ENCODE results near the gene HRH2.

The HRH2 gene

GRCh38 chr5:175715627-175716522 lies 58.0 kb downstream of the HRH2 start:
- TF ChIP-seq REST (IDR thresholded peaks at IDR 0.05; ENCODE audit: insufficient read depth in 1 of 2, low read depth in 2 of 2, low read length in 2 of 2), result no peak
- no peak for TF ChIP-seq FOXP2 (optimal IDR thresholded peaks at IDR 0.05; ENCODE audit: borderline replicate concordance, extremely low read depth, extremely low read length, insufficient read depth)
- no peak for TF ChIP-seq POLR2AphosphoS5 (IDR thresholded peaks at IDR 0.05; ENCODE audit: low read depth, low read length)
- TF ChIP-seq TAF1 (IDR thresholded peaks at IDR 0.05; ENCODE audit: borderline replicate concordance, insufficient read depth, low read length), result no peak
- no peak for TF ChIP-seq SIN3A (IDR thresholded peaks at IDR 0.05; ENCODE audit: borderline replicate concordance, insufficient read depth, low read length)

- TF ChIP-seq SIN3A (IDR thresholded peaks at IDR 0.05; ENCODE audit: borderline replicate concordance, insufficient read depth, low read length) (no peak), TAF1 (IDR thresholded peaks at IDR 0.05; ENCODE audit: borderline replicate concordance, insufficient read depth, low read length) (no peak), FOXP2 (optimal IDR thresholded peaks at IDR 0.05; ENCODE audit: borderline replicate concordance, extremely low read depth, extremely low read length, insufficient read depth) (no peak)
Observed at GRCh38 chr5:175717837-175718236, 60.0 kb downstream of the HRH2 start.

GRCh38 chr5:175718401-175719108 lies 60.7 kb downstream of the HRH2 start:
- TF ChIP-seq POLR2AphosphoS5 (IDR thresholded peaks at IDR 0.05; ENCODE audit: low read depth, low read length), result no peak
- no peak for TF ChIP-seq REST (IDR thresholded peaks at IDR 0.05; ENCODE audit: insufficient read depth in 1 of 2, low read depth in 2 of 2, low read length in 2 of 2)
- TF ChIP-seq TAF1 (IDR thresholded peaks at IDR 0.05; ENCODE audit: borderline replicate concordance, insufficient read depth, low read length), result no peak
- TF ChIP-seq FOXP2 (optimal IDR thresholded peaks at IDR 0.05; ENCODE audit: borderline replicate concordance, extremely low read depth, extremely low read length, insufficient read depth), result no peak
- TF ChIP-seq SIN3A (IDR thresholded peaks at IDR 0.05; ENCODE audit: borderline replicate concordance, insufficient read depth, low read length), result no peak

- no peak for TF ChIP-seq REST (IDR thresholded peaks at IDR 0.05; ENCODE audit: insufficient read depth in 1 of 2, low read depth in 2 of 2, low read length in 2 of 2)
- TF ChIP-seq TAF1 (IDR thresholded peaks at IDR 0.05; ENCODE audit: borderline replicate concordance, insufficient read depth, low read length), result no peak
- TF ChIP-seq FOXP2 (optimal IDR thresholded peaks at IDR 0.05; ENCODE audit: borderline replicate concordance, extremely low read depth, extremely low read length, insufficient read depth), result no peak
- no peak for TF ChIP-seq SIN3A (IDR thresholded peaks at IDR 0.05; ENCODE audit: borderline replicate concordance, insufficient read depth, low read length)
- TF ChIP-seq POLR2AphosphoS5 (IDR thresholded peaks at IDR 0.05; ENCODE audit: low read depth, low read length), result no peak
Observed at GRCh38 chr5:175724314-175725275, 66.7 kb downstream of the HRH2 start.

- no peak for TF ChIP-seq FOXP2 (optimal IDR thresholded peaks at IDR 0.05; ENCODE audit: borderline replicate concordance, extremely low read depth, extremely low read length, insufficient read depth)
- no peak for TF ChIP-seq SIN3A (IDR thresholded peaks at IDR 0.05; ENCODE audit: borderline replicate concordance, insufficient read depth, low read length)
- TF ChIP-seq POLR2AphosphoS5 (IDR thresholded peaks at IDR 0.05; ENCODE audit: low read depth, low read length), result no peak
- TF ChIP-seq TAF1 (IDR thresholded peaks at IDR 0.05; ENCODE audit: borderline replicate concordance, insufficient read depth, low read length), result no peak
- no peak for TF ChIP-seq REST (IDR thresholded peaks at IDR 0.05; ENCODE audit: insufficient read depth in 1 of 2, low read depth in 2 of 2, low read length in 2 of 2)
Observed at GRCh38 chr5:175728316-175728715, 70.4 kb downstream of the HRH2 start.
